Neural progenitor cell (in vitro differentiated cells): Measurements from ENCODE around the gene ELSPBP1.

ENCODE experiments used
- CTCF ChIP-seq: fragments of 200-600 bp; sonication (generic); IDR thresholded peaks from 2 replicates; pipeline ENCODE4 v1.5.1; 2017; ENCODE audit warnings: antibody characterized with exemption, mild to moderate bottlenecking
- EZH2 ChIP-seq: fragments of 200-600 bp; sonication (generic); IDR thresholded peaks from 2 replicates; pipeline ENCODE4 v1.6.1; 2017; ENCODE audit warnings: antibody characterized with exemption, mild to moderate bottlenecking, moderate library complexity

GRCh38 chr19:48051335-48052033, 57.1 kb downstream of the ELSPBP1 start:
- TF ChIP-seq EZH2, result no peak
- TF ChIP-seq CTCF, result no peak
